GM12878 (cell line): Measurements from ENCODE around the gene MROH9. TPM values are rescaled to one million over a fixed set of nuclear protein-coding genes. Genes with fewer than 3 reads are reported as not detected.

Experiments used
- ATAC-seq: fragments of 200-7000 bp; cut with Tn5 transposase; 3 replicates; pipeline ENCODE4 v1.9.1; 2020; ENCODE audit warnings: mild to moderate bottlenecking, moderate library complexity
- BruUV-seq: library from RNA; stranded (reverse); fragments of 400-500 nt; replicated peaks from 2 replicates; lab custom pipeline; 2021; lab: Mats Ljungman, UMichigan
- CTCF ChIA-PET: fragments of 300-600 bp; sonication (Branson Sonifier 250); formaldehyde crosslinking; extraction: SDS; loops from one replicate; lab custom pipeline; 2021; ENCODE audit warnings: inconsistent platforms; lab: Yijun Ruan, JAX
- POLR2A ChIA-PET: fragments of 350-600 bp; formaldehyde crosslinking; extraction: SDS; loops from one replicate; lab custom pipeline; 2021; ENCODE audit warnings: inconsistent platforms; lab: Charles Lee
- RAD21 ChIA-PET: fragments of 300-600 bp; sonication (Branson Sonifier 250); formaldehyde crosslinking; loops from one replicate; lab custom pipeline; 2023; ENCODE audit warnings: antibody characterized with exemption; ENCODE audit not compliant: unreplicated experiment; lab: Charles Lee
- SMC1A ChIA-PET: fragments of 300-600 bp; sonication (Branson Sonifier 250); formaldehyde crosslinking; loops from one replicate; lab custom pipeline; 2023; ENCODE audit not compliant: unreplicated experiment, uncharacterized antibody; lab: Charles Lee
- DNase-seq: peaks from one replicate; pipeline ENCODE4 v3.0.0-alpha.2; 2011; ENCODE audit warnings: low read depth, low spot score
- FAIRE-seq: peaks from 3 replicates; lab custom pipeline; 2011; peaks lifted over from hg19 to GRCh38; lab: Jason Lieb, UNC
- H2AFZ ChIP-seq: 2 replicates; pipeline ENCODE4 v1.6.0; 2011; ENCODE audit warnings: low read depth, low read length, control low read depth; ENCODE audit not compliant: control insufficient read depth
- H3K27ac ChIP-seq: 2 replicates; pipeline ENCODE4 v1.5.1; 2011; ENCODE audit warnings: control low read depth; ENCODE audit not compliant: control insufficient read depth, insufficient read depth
- H3K27me3 ChIP-seq, 2 experiments: replicated peaks in 1 of 2; 2 replicates each; pipeline versions ENCODE4 v1.6.0 to v1.6.1; 2011; ENCODE audit warnings: low read length in 1 of 2; ENCODE audit not compliant: control insufficient read depth in 2 of 2, insufficient read depth in 2 of 2
- H3K36me3 ChIP-seq, 2 experiments: 2 replicates each; pipeline ENCODE4 v1.5.1; 2011; ENCODE audit warnings: low read length in 1 of 2; ENCODE audit not compliant: control insufficient read depth in 2 of 2, insufficient read depth in 2 of 2
- H3K4me1 ChIP-seq: 2 replicates; pipeline ENCODE4 v1.6.1; 2011; ENCODE audit warnings: mild to moderate bottlenecking, low read length, moderate library complexity, mixed read lengths; ENCODE audit not compliant: control insufficient read depth, insufficient read depth
- H3K4me2 ChIP-seq: 2 replicates; pipeline ENCODE4 v1.6.0; 2011; ENCODE audit warnings: control low read depth; ENCODE audit not compliant: control insufficient read depth, insufficient read depth
- H3K4me3 ChIP-seq: fragments of 200-600 bp; sonication (generic); 2 replicates; pipeline ENCODE4 v1.5.1; 2016
- H3K79me2 ChIP-seq: 2 replicates; pipeline ENCODE4 v1.6.0; 2011; ENCODE audit warnings: low read length; ENCODE audit not compliant: control insufficient read depth, insufficient read depth
- H3K9ac ChIP-seq: 2 replicates; pipeline ENCODE4 v1.8.0; 2011; ENCODE audit warnings: low read length, control low read depth, mixed read lengths; ENCODE audit not compliant: control insufficient read depth, insufficient read depth
- H3K9me3 ChIP-seq: replicated peaks from 3 replicates; pipeline ENCODE4 v1.5.1; 2011; ENCODE audit warnings: mild to moderate bottlenecking, low read length; ENCODE audit not compliant: control insufficient read depth, insufficient read depth
- H4K20me1 ChIP-seq: 2 replicates; pipeline ENCODE4 v1.6.0; 2011; ENCODE audit not compliant: control insufficient read depth, insufficient read depth
- ATF3 ChIP-seq: IDR thresholded peaks from 2 replicates; pipeline ENCODE4 v1.6.1; 2011; ENCODE audit warnings: low read depth, mild to moderate bottlenecking, low read length, moderate library complexity, borderline replicate concordance; ENCODE audit errors: extremely low read depth
- CHD4 ChIP-seq: fragments of 200-600 bp; sonication (generic); IDR thresholded peaks from 2 replicates; pipeline ENCODE4 v1.6.1; 2016; ENCODE audit warnings: mild to moderate bottlenecking
- MEF2B ChIP-seq: fragments of 450-650 bp; IDR thresholded peaks from 2 replicates; pipeline ENCODE4 v1.6.1; 2018; ENCODE audit warnings: mild to moderate bottlenecking, moderate library complexity; ENCODE audit not compliant: partially characterized antibody, poor library complexity, severe bottlenecking
- MYB ChIP-seq: fragments of 150-350 bp; IDR thresholded peaks from 2 replicates; pipeline ENCODE4 v1.6.1; 2014; ENCODE audit warnings: mild to moderate bottlenecking, low read depth, low read length, borderline replicate concordance
- SMAD5 ChIP-seq: IDR thresholded peaks from 2 replicates; pipeline ENCODE4 v1.6.1; 2016; ENCODE audit warnings: antibody characterized with exemption, low read depth
- SP1 ChIP-seq: IDR thresholded peaks from one replicate; pipeline ENCODE4 v1.6.1; 2011; ENCODE audit warnings: low read depth, low read length
- SREBF2 ChIP-seq: IDR thresholded peaks from 2 replicates; pipeline ENCODE4 v1.6.1; 2012; ENCODE audit warnings: mild to moderate bottlenecking, low read length
- SUPT20H ChIP-seq: IDR thresholded peaks from 2 replicates; pipeline ENCODE4 v1.6.1; 2011; ENCODE audit warnings: low read depth, mild to moderate bottlenecking, low read length, moderate library complexity, borderline replicate concordance; ENCODE audit not compliant: control insufficient read depth
- WRNIP1 ChIP-seq: IDR thresholded peaks from 2 replicates; pipeline ENCODE4 v1.6.1; 2011; ENCODE audit warnings: low read depth, low read length, improper control_type of control experiment, borderline replicate concordance
- YY1 ChIP-seq: IDR thresholded peaks from 2 replicates; pipeline ENCODE4 v1.6.1; 2011; ENCODE audit warnings: low read depth, mild to moderate bottlenecking, low read length
- ZNF24 ChIP-seq: fragments of 450-650 bp; IDR thresholded peaks from 2 replicates; pipeline ENCODE4 v1.6.1; 2017; ENCODE audit warnings: antibody characterized with exemption, mild to moderate bottlenecking
- ZNF384 ChIP-seq: IDR thresholded peaks from 2 replicates; pipeline ENCODE4 v1.6.1; 2012; ENCODE audit warnings: low read depth, mild to moderate bottlenecking, low read length, improper control_type of control experiment, borderline replicate concordance
- ZNF592 ChIP-seq: fragments of 450-650 bp; IDR thresholded peaks from 2 replicates; pipeline ENCODE4 v1.6.1; 2017; ENCODE audit warnings: mild to moderate bottlenecking, moderate library complexity
- WGBS: methylation state at CpG from one replicate; pipeline ENCODE4 v1.1.6; 2016; ENCODE audit warnings: low lambda C conversion rate; ENCODE audit not compliant: insufficient replicate concordance, insufficient coverage; ENCODE audit errors: missing lambda C conversion rate; 5-methylcytosine and 5-hydroxymethylcytosine counted together
- in situ Hi-C: fragments of 300-500 bp; cut with MboI; formaldehyde crosslinking; loops from 9 replicates; pipeline ENCODE4 v1.14.3; 2018; ENCODE audit warnings: mixed read lengths
- intact Hi-C: fragments of 100-400 bp; cut with micrococcal nuclease; formaldehyde crosslinking; loops from one replicate; pipeline ENCODE4 v1.14.2; 2022; ENCODE audit not compliant: unreplicated experiment
- polyA plus RNA-seq, 11 experiments: library from polyadenylated mRNA; depleted of rRNA in 4 of 11; unstranded in 6 of 11; stranded (reverse) in 5 of 11; fragments of >200 nt; fragmentation: Nextera tagmentation in 4 of 11; fragmentation: Illumina TruSeq in 1 of 11; extraction: Ambion mirVana in 4 of 11; extraction: Trizol in 1 of 11; gene quantifications; 1 replicate in 1 of 11; 2 replicates in 10 of 11; pipeline versions ENCODE4 v1.2.1 to v1.2.3, GENCODE V29; 2011 to 2016; ENCODE audit warnings: inconsistent platforms in 2 of 11, missing spikeins in 2 of 11, low read depth in 1 of 11
- total RNA-seq, 4 experiments: library from RNA; depleted of rRNA in 3 of 4; stranded (reverse); fragments of >200 nt in 3 of 4; fragmentation: Illumina TruSeq in 1 of 4; extraction: Trizol in 1 of 4; gene quantifications; 2 replicates each; pipeline versions ENCODE4 v1.2.1 to v1.2.3, GENCODE V29; 2013 to 2021

Gene MROH9
- total and polyA plus RNA-seq, 10 of the 15 experiments (the other 5 are each of a cell fraction or from before 2014, with no cell fraction given): not detected

GRCh38 chr1:170885551-170885950 is 49.8 kb upstream of the MROH9 start:
- intact Hi-C loops (no loop called here), in situ Hi-C loops (loop anchor here (10.0 kb wide), 1 partner anchor 961 kb away; no protein-coding TSS in a partner anchor)
- DNase-seq (no peak), ATAC-seq (no peak), FAIRE-seq (no peak)
- Histone ChIP-seq H3K79me2 (no peaks in the 10 kb centered on the region), H3K36me3 (no peaks in the 10 kb centered on the region), H3K4me1 (no peaks in the 10 kb centered on the region), H2AFZ (no peak overlapping the region), H4K20me1 (no peaks in the 10 kb centered on the region), H3K4me2 (no peak overlapping the region), H3K9ac (no peak overlapping the region), H3K4me3 (no peak overlapping the region), H3K9me3 (no peaks in the 10 kb centered on the region), H3K27ac (no peak overlapping the region), H3K27me3 (no peaks in the 10 kb centered on the region)
- BruUV-seq: no TSS peak
- WGBS: 30% methylated on average over 3 of the region's 3 CpGs
- POLR2A ChIA-PET: no interaction called here
- SMC1A ChIA-PET: interaction anchor here (0.7 to 1.2 kb wide), 6 partner anchors 13 to 836 kb away, joined by 3 to 7 read pairs (median 3); partner anchors contain the start of gene FMO4
- TF ChIP-seq SMAD5 (no peak), SP1 (no peak)
- RAD21 ChIA-PET: interaction anchor here (0.7 to 0.8 kb wide), 2 partner anchors 44 to 818 kb away, joined by 3 read pairs; no protein-coding TSS in a partner anchor
- CTCF ChIA-PET: interaction anchor here (1.5 to 8.0 kb wide), 5 partner anchors 10 to 402 kb away, joined by 3 to 99 read pairs (median 7); no protein-coding TSS in a partner anchor

- Histone ChIP-seq H3K36me3 (no peaks in the 10 kb centered on the region), H3K9ac (no peak overlapping the region), H3K9me3 (no peaks in the 10 kb centered on the region), H3K27ac (no peak overlapping the region), H3K27me3 (no peaks in the 10 kb centered on the region), H2AFZ (no peak overlapping the region), H3K4me1 (no peaks in the 10 kb centered on the region), H3K4me3 (no peak overlapping the region), H4K20me1 (no peaks in the 10 kb centered on the region), H3K4me2 (no peak overlapping the region), H3K79me2 (no peaks in the 10 kb centered on the region)
- POLR2A ChIA-PET: no interaction called here
- SMC1A ChIA-PET: interaction anchor here (0.7 to 1.2 kb wide), 5 partner anchors 12 to 837 kb away, joined by 3 to 7 read pairs (median 3); no protein-coding TSS in a partner anchor
- TF ChIP-seq SREBF2 (no peak), ZNF384 (no peak), ZNF24 (no peak), ZNF592 (no peak), MYB (no peak), MEF2B (no peak), SUPT20H (no peak), CHD4 (no peak), ATF3 (no peak), YY1 (no peak), WRNIP1 (no peak)
- in situ Hi-C loops (loop anchor here (10.0 kb wide), 1 partner anchor 962 kb away; no protein-coding TSS in a partner anchor), intact Hi-C loops (no loop called here)
- DNase-seq: no peak
- WGBS: 9% methylated on average over 3 of the region's 3 CpGs
- no peak for ATAC-seq
- FAIRE-seq: no peak
- CTCF ChIA-PET: interaction anchor here (4.5 to 8.0 kb wide), 2 partner anchors 42 to 198 kb away, joined by 24 to 99 read pairs; no protein-coding TSS in a partner anchor
- BruUV-seq: no TSS peak
- RAD21 ChIA-PET: interaction anchor here (0.7 kb wide), 1 partner anchor 44 kb away, joined by 3 read pairs; no protein-coding TSS in a partner anchor
These were observed 48.9 kb upstream of the MROH9 start for GRCh38 chr1:170886460-170886859.
